ENCODE data around the gene UBE2G2. TPM values are rescaled to one million over a fixed set of nuclear protein-coding genes. Genes with fewer than 3 reads are reported as not detected.

The UBE2G2 gene
- total RNA-seq, 2 experiments from 2014 or later: 87.6 to 96.0 TPM

DNA sequence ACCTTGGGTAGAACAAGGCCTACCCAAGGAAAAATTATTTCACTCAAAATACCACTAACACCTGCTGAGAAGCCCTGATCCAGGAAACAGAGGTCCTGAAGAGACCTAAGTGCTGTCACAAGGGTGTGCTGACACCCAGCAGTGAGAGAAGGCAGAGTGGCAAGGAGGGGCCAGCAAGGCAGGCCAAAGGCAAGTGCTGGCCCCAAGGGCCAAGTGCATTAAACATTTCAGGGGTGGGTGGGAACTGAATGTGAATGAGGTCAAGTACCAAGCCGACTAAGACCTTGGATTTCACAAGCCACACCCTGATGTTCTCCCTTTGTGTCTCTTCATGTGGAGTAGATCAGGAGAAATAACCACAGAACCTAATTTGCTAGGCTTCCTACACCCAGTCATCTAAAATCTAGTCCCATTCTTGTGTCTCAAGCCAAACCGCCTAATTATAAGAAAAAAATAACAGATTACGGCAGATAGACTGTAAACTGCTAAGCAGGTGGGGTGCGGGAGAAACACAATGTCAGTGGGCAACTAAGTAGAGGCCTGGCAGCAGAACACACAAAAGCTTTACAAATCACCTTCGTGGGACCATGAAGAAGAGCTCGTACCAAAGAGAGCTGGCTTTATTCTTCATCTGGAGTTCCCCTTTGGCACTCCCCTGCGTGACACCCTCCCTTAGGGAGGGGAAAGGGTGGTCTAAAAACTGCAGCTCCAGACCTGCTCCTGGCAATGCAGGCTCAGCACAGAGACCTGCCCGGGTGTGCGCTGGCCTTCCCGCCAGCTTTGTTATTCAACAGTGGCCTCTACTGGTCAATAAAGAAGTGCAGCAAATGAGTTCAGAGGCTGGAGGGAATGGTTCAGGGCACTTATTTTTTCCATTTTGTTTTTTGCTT, 8.7 kb downstream of the UBE2G2 start:
- ChIA-PET POLR2A (interaction anchor here (0.8 to 1.3 kb wide), 3 partner anchors 9 to 140 kb away, joined by 3 to 5 read pairs (median 3); partner anchors contain the start of genes PTTG1IP and UBE2G2), CTCF (interaction anchor here (0.7 to 2.6 kb wide), 52 partner anchors 9 to 453 kb away, joined by 3 to 67 read pairs (median 4); partner anchors contain the start of genes CFAP410, KRTAP10-12, KRTAP10-5 and KRTAP12-1)
- H3K27me3 Mint-ChIP-seq: no peaks in the 10 kb centered on the region
- peaks cover 22% of the 10 kb centered on the region for H3K36me3 Mint-ChIP-seq
- peaks cover 62% of the 10 kb centered on the region for H3K4me1 Mint-ChIP-seq (ENCODE audit: low read depth)
- peak; percentile 61 for DNase-seq
- intact Hi-C loops (cut with micrococcal nuclease): loop anchor here (1.0 kb wide), 1 partner anchor 283 kb away; no protein-coding TSS in a partner anchor
- peak overlapping the region; percentile 18 for H3K27ac Mint-ChIP-seq
- H3K9me3 Mint-ChIP-seq: no peaks in the 10 kb centered on the region
- no peak overlapping the region for H3K4me3 Mint-ChIP-seq

DNA sequence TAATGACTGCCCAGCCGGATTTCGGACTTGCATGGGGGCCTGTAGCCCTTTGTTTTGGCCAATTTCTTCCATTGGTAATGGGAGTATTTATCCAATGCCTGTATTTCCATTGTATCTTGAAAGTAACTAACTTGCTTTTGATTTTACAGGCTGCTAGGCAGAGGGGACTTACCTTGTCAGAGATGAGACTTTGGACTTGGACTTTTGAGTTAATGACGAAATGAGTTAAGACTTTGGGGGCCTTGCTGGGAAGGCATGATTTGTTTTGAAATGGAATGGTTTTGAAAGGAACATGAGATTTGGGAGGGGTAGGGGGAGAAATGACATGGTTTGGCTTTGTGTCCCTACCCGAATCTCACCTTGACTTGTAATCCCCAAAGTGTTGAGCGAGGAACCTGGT, 9.6 kb downstream of the UBE2G2 start:
- CTCF ChIA-PET: interaction anchor here (0.6 to 1.1 kb wide), 5 partner anchors 8 to 282 kb away, joined by 3 to 7 read pairs (median 4); partner anchors contain the start of gene UBE2G2
- Mint-ChIP-seq H3K9me3 (no peaks in the 10 kb centered on the region), H3K4me1 (ENCODE audit: low read depth) (peaks cover 60% of the 10 kb centered on the region), H3K4me3 (no peak overlapping the region), H3K27me3 (no peaks in the 10 kb centered on the region), H3K27ac (peak overlapping the region; percentile 2), H3K36me3 (peaks cover 17% of the 10 kb centered on the region)
- no peak for DNase-seq
- intact Hi-C loops (cut with micrococcal nuclease): no loop called here
- POLR2A ChIA-PET: no interaction called here

DNA sequence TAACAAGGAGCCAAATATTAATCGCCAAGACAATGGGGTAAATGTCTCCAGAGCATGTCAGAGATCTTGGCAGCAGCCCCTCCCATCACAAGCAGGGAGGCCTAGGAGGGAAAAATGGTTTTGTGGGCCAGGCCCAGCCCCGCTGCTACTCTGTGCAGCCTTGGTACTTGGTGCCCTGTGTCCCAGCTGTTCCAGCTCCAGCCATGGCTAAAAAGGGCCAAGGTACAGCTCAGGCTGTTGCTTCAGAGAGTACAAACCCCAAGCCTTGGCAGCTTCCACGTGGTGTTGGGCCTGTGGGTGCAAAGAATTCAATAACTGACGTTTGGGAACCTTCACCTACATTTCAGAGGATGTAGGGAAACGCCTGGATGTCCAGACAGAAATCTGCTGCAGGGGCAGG, 10.4 kb downstream of the UBE2G2 start:
- peaks cover 53% of the 10 kb centered on the region for H3K4me1 Mint-ChIP-seq (ENCODE audit: low read depth)
- no peaks in the 10 kb centered on the region for H3K27me3 Mint-ChIP-seq
- no peak overlapping the region for H3K27ac Mint-ChIP-seq
- H3K4me3 Mint-ChIP-seq: no peak overlapping the region
- H3K9me3 Mint-ChIP-seq: no peaks in the 10 kb centered on the region
- ChIA-PET POLR2A (no interaction called here), CTCF (interaction anchor here (0.8 to 1.1 kb wide), 4 partner anchors 9 to 281 kb away, joined by 3 to 7 read pairs (median 4); partner anchors contain the start of gene UBE2G2)
- H3K36me3 Mint-ChIP-seq: peaks cover 15% of the 10 kb centered on the region
- intact Hi-C loops (cut with micrococcal nuclease): no loop called here
- no peak for DNase-seq

DNA sequence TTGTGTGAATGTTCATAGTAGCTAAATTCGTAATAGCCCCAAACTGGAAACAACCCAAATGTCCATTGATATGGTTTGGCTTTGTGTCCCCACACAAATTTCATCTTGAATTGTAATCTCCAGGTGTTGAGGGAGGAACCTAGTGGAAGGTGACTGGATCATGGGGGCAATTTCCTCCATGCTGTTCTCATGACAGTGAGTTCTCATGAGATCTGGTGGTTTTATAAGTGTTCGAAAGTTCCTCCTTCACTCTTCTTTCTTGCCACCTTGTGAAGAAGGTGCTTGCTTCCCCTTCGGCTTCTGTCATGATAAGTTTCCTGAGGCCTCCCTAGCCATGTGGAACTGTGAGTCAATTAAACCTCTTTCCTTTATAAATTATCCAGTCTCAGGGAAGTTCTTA, 11.3 kb downstream of the UBE2G2 start:
- Mint-ChIP-seq H3K9me3 (no peaks in the 10 kb centered on the region), H3K36me3 (peaks cover 18% of the 10 kb centered on the region), H3K27me3 (no peaks in the 10 kb centered on the region), H3K4me1 (ENCODE audit: low read depth) (peaks cover 47% of the 10 kb centered on the region), H3K4me3 (no peak overlapping the region), H3K27ac (peak overlapping the region; percentile 6)
- intact Hi-C loops (cut with micrococcal nuclease): no loop called here
- ChIA-PET POLR2A (no interaction called here), CTCF (interaction anchor here (1.4 kb wide), 1 partner anchor 279 kb away, joined by 7 read pairs; no protein-coding TSS in a partner anchor)
- DNase-seq: no peak

DNA sequence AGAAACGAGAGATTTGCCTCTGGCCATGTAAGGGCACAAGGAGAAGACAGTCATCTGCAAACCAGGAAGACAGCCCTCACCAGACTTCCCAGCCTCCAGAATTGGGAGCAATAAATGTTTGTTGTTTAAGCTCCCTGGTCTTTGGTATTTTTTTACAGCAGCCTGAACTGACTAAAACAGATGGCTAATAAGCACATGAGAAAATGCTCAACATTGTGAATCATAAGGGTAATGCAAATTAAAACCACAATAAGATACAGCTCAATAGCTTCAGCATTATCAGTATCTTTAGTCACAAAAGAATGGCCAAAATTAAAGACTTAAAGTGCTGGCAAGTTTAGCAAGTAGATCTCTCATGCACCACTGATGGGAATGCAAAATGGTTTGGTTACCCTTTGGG, 11.7 kb downstream of the UBE2G2 start:
- no peaks in the 10 kb centered on the region for H3K9me3 Mint-ChIP-seq
- no peak for DNase-seq
- H3K27ac Mint-ChIP-seq: no peak overlapping the region
- H3K27me3 Mint-ChIP-seq: no peaks in the 10 kb centered on the region
- ChIA-PET POLR2A (no interaction called here), CTCF (interaction anchor here (0.6 to 1.4 kb wide), 2 partner anchors 279 to 1076 kb away, joined by 3 to 7 read pairs; no protein-coding TSS in a partner anchor)
- no peak overlapping the region for H3K4me3 Mint-ChIP-seq
- intact Hi-C loops (cut with micrococcal nuclease): no loop called here
- H3K4me1 Mint-ChIP-seq (ENCODE audit: low read depth): peaks cover 47% of the 10 kb centered on the region
- peaks cover 20% of the 10 kb centered on the region for H3K36me3 Mint-ChIP-seq

DNA sequence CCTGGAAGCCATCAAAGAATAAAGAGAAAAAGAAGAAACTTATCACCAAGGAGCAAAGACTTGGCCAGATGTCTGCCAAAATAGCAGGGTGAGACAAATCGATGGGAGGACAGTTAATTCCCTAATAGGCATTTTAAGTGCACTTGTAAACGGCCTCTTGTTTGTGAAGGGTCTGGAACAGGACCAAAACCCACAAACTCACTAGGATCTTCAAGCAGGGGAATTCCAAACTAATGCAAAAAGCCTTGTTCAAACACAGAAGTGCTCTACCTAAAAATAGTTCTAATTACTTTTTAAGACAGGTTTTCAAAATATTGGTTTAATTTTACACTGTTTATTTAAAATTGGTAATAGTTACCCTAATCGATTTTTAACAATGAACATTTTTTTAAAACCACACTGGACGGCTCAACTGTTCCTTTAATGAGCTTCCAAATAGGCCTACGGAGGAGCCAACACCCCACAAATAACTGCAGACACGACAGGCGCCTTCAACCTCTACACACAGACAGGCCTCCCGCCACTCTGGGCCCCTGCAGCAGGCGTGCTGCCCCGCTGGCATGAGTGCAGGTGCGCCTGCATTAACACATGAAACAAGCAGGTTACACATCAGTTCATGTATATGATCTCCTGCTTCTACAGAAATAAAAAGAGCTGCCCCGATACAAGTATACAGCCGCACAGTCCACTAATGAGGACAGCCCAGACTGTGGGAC, 15.8 kb downstream of the UBE2G2 start:
- intact Hi-C loops (cut with micrococcal nuclease): no loop called here
- ChIA-PET POLR2A (no interaction called here), CTCF (no interaction called here)
- Mint-ChIP-seq H3K4me1 (ENCODE audit: low read depth) (peaks cover 25% of the 10 kb centered on the region), H3K27ac (no peak overlapping the region), H3K36me3 (peaks cover 14% of the 10 kb centered on the region), H3K9me3 (no peaks in the 10 kb centered on the region), H3K27me3 (no peaks in the 10 kb centered on the region), H3K4me3 (no peak overlapping the region)
- DNase-seq: no peak

GRCh38 chr21:44784810-44785209, 16.8 kb downstream of the UBE2G2 start:
- Mint-ChIP-seq H3K27me3 (no peaks in the 10 kb centered on the region), H3K4me3 (no peak overlapping the region), H3K9me3 (no peaks in the 10 kb centered on the region), H3K27ac (no peak overlapping the region), H3K4me1 (ENCODE audit: low read depth) (peaks cover 22% of the 10 kb centered on the region), H3K36me3 (peaks cover 12% of the 10 kb centered on the region)
- DNase-seq: no peak
- intact Hi-C loops (cut with micrococcal nuclease): no loop called here
- POLR2A ChIA-PET: no interaction called here
- CTCF ChIA-PET: interaction anchor here (2.2 kb wide), 1 partner anchor 9 kb away, joined by 16 read pairs; no protein-coding TSS in a partner anchor

DNA sequence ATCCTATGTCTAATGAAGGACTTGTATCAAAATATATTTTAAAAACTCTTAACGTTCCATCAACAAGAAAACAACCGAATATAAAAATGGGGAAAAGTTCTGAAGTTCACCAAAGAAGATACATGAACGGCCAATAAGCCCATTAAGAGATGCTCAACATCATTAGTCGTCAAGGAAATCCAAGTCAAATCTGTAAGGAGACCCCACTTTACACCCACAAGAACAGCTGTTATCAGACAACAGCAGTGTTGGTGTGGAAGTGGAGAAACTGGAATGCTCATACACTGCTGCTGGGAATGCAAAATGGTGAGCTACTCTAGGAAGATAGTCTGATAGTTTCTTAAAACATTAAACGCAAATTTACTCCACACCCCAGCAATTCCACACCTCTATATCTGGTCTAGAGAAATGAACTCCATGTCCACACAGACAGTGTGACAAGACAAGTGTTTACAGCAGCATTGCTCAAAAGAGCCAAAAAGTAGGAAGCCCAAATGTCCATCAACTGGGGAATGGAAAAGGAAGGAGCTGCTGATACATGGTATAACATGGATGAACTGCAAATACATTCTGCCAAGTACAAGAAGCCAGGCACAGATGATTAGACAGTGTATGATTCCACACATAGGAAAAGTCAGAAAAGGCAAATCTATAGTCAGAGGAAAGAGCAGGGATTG, 18.5 kb downstream of the UBE2G2 start:
- Mint-ChIP-seq H3K4me1 (ENCODE audit: low read depth) (peaks cover 22% of the 10 kb centered on the region), H3K27me3 (no peaks in the 10 kb centered on the region), H3K36me3 (peaks cover 14% of the 10 kb centered on the region), H3K9me3 (no peaks in the 10 kb centered on the region), H3K27ac (no peak overlapping the region), H3K4me3 (no peak overlapping the region)
- ChIA-PET POLR2A (no interaction called here), CTCF (interaction anchor here (0.6 to 2.2 kb wide), 3 partner anchors 10 to 93 kb away, joined by 3 to 16 read pairs (median 3); no protein-coding TSS in a partner anchor)
- intact Hi-C loops (cut with micrococcal nuclease): no loop called here
- no peak for DNase-seq

DNA sequence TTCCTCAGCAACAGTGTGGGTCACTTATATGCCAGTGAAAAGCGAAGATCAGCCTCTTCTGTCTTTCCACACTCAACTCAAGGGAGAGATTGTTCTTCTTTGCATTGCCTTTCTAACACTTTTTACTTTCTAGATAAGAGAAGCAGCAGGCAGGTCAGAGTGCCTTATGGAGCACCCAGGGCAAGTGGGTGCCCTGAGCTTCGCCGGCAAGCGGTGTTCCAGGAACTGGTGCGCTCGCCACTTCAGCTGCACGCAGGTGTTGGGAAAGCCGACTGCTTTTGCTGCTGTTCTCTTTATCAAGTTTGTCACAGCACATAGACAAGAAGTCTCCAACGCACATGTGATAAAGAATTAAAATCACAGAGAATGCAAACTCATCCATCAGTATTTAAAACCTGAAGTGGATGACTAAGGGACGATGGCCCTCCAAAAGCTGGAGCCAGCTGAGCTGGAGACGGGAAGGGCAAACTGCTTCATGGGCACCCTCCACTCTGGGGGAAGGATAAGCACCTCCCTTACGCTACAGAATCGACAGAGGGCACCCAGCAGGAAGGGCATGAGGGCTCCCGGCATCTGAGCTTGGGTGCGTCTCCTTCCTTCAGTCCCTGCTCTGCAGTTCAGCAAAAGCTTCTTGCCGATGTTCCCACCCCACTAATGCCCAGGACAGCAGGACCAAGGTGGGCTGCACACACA, 20.7 kb downstream of the UBE2G2 start:
- no peaks in the 10 kb centered on the region for H3K27me3 Mint-ChIP-seq
- H3K4me1 Mint-ChIP-seq (ENCODE audit: low read depth): peaks cover 20% of the 10 kb centered on the region
- CTCF ChIA-PET: interaction anchor here (0.6 to 0.9 kb wide), 2 partner anchors 13 to 257 kb away, joined by 3 to 4 read pairs; no protein-coding TSS in a partner anchor
- H3K4me3 Mint-ChIP-seq: no peak overlapping the region
- POLR2A ChIA-PET: no interaction called here
- no peak for DNase-seq
- peaks cover 13% of the 10 kb centered on the region for H3K36me3 Mint-ChIP-seq
- H3K9me3 Mint-ChIP-seq: no peaks in the 10 kb centered on the region
- no peak overlapping the region for H3K27ac Mint-ChIP-seq
- intact Hi-C loops (cut with micrococcal nuclease): no loop called here

- ChIA-PET CTCF (interaction anchor here (0.6 kb wide), 1 partner anchor 13 kb away, joined by 3 read pairs; no protein-coding TSS in a partner anchor), POLR2A (no interaction called here)
- Mint-ChIP-seq H3K27me3 (no peaks in the 10 kb centered on the region), H3K36me3 (peaks cover 15% of the 10 kb centered on the region), H3K4me3 (no peak overlapping the region), H3K27ac (no peak overlapping the region), H3K9me3 (no peaks in the 10 kb centered on the region), H3K4me1 (ENCODE audit: low read depth) (peaks cover 20% of the 10 kb centered on the region)
- intact Hi-C loops (cut with micrococcal nuclease): no loop called here
- no peak for DNase-seq
Measured at GRCh38 chr21:44780137-44780502, 21.5 kb downstream of the UBE2G2 start.

DNA sequence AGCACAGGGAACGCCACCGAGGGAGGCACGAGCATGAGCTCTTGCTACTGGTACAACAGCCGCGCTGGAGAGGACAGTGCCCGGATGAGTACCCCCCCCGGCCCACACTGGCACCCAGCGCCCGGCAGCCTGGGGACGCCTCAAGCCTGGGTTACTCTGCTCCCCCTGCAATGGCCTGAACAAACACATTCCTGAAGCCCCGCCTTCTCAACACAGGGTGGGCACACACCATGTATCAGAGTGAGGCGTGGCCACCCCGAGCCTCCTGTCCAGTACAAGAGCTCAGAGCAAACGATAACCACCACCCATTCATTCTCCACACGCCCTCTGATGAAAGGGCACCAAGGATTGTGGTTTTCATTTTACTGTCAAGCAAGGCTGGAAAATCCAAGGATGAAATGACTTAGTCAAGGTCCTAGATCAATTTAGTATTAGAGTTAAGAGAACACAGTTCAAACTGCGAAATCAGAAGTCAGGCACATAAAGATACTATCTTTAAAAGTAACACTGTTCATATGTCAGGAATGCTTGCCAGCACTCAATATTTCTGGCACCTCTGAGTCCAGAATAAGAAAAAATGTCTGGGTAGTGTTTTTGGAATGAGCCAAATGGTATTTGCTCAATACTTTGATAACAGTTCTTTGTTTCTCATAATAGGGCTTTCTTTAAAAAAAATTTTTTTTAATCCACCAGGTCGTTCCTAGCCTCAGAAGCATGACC, 22.0 kb downstream of the UBE2G2 start:
- Mint-ChIP-seq H3K27ac (no peak overlapping the region), H3K36me3 (peaks cover 20% of the 10 kb centered on the region), H3K9me3 (no peaks in the 10 kb centered on the region), H3K4me1 (ENCODE audit: low read depth) (peaks cover 20% of the 10 kb centered on the region), H3K4me3 (no peak overlapping the region), H3K27me3 (no peaks in the 10 kb centered on the region)
- POLR2A ChIA-PET: interaction anchor here (0.6 kb wide), 1 partner anchor 19 kb away, joined by 5 read pairs; no protein-coding TSS in a partner anchor
- intact Hi-C loops (cut with micrococcal nuclease): no loop called here
- CTCF ChIA-PET: interaction anchor here (0.6 to 0.9 kb wide), 2 partner anchors 14 kb away, joined by 3 to 5 read pairs; no protein-coding TSS in a partner anchor
- DNase-seq: no peak
